NOMO-1 treated with dmso at 0.1 percent for 144 hours (cell line): ENCODE results near the gene TGFBRAP1.

Experiments
- DNase-seq: peaks from one replicate; lab custom pipeline; 2025; ENCODE audit not compliant: unreplicated experiment; lab: John Stamatoyannopoulos, UW

TGFBRAP1 gene

GRCh38 chr2:105329561-105330495, at the start of gene TGFBRAP1:
TGFBRAP1 (minus strand) TSS chr2:105329735; CDS start chr2:105308301, 21,434 bp downstream.
- peak; percentile 28 for DNase-seq

GRCh38 chr2:105378921-105379383, 49.4 kb upstream of the TGFBRAP1 start:
- no peak for DNase-seq

GRCh38 chr2:105378276-105378840, 48.8 kb upstream of the TGFBRAP1 start:
- no peak for DNase-seq

- peak; percentile 3 for DNase-seq
Measured at GRCh38 chr2:105377871-105378270, 48.3 kb upstream of the TGFBRAP1 start.

- no peak for DNase-seq
Measured at GRCh38 chr2:105376789-105377240, 47.3 kb upstream of the TGFBRAP1 start.

- no peak for DNase-seq
Measured at GRCh38 chr2:105376010-105376409, 46.5 kb upstream of the TGFBRAP1 start.

GRCh38 chr2:105375001-105375561, 45.5 kb upstream of the TGFBRAP1 start:
- no peak for DNase-seq

GRCh38 chr2:105373895-105374401, 44.4 kb upstream of the TGFBRAP1 start:
- DNase-seq, result no peak

GRCh38 chr2:105373344-105373781, 43.8 kb upstream of the TGFBRAP1 start:
- no peak for DNase-seq

GRCh38 chr2:105371810-105372209, 42.3 kb upstream of the TGFBRAP1 start:
- no peak for DNase-seq

GRCh38 chr2:105371156-105371555, 41.6 kb upstream of the TGFBRAP1 start:
- DNase-seq, result no peak

- peak; percentile 84 for DNase-seq
Measured at GRCh38 chr2:105369777-105370690, 40.5 kb upstream of the TGFBRAP1 start.

- no peak for DNase-seq
Measured at GRCh38 chr2:105368759-105369408, 39.3 kb upstream of the TGFBRAP1 start.

GRCh38 chr2:105365206-105365605, 35.7 kb upstream of the TGFBRAP1 start:
- no peak for DNase-seq

GRCh38 chr2:105364436-105365139, 35.1 kb upstream of the TGFBRAP1 start:
- no peak for DNase-seq

GRCh38 chr2:105362862-105363591, 33.5 kb upstream of the TGFBRAP1 start:
- DNase-seq, result no peak

- no peak for DNase-seq
Measured at GRCh38 chr2:105361102-105361889, 31.8 kb upstream of the TGFBRAP1 start.

- DNase-seq, result no peak
Measured at GRCh38 chr2:105358593-105358992, 29.1 kb upstream of the TGFBRAP1 start.
